ENCODE data around the gene PTPN14.
A peak's percentile ranks its signal among the peaks of the same experiment; 100 is the strongest.

The PTPN14 gene

DNA sequence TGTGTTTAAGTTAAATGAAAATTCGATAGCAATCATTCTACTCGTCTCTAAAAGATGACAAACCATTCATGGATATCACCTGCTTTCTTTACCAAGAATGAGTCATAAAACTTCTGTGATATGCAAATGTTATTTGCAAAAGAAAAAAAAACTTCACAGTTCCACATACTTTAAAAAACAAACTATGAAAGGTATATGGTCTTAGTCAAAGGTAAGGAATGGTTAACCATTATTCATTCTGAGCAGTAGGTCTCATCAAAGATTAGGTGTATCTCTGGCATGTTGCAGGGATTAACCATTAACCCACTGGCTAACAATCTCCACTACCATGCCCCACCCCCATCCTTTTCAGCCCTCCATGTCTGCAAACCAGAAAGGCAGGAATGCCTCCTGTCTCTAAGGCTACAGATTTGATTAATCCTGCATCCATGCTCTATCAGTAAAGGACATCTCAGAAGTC is 44.4 kb downstream of the PTPN14 start:
- no peak for TF ChIP-seq CTCF (conservative IDR thresholded peaks at IDR 0.05; ENCODE audit: low read length)
- no peak overlapping the region for H3K4me3 ChIP-seq (ENCODE audit: low read length)
- DNase-seq (ENCODE audit: low read depth) = no peak

- no peak; the same call in 1 of the 2 replicates for TF ChIP-seq CTCF (conservative IDR thresholded peaks at IDR 0.05; ENCODE audit: low read length)
- no peak for DNase-seq (ENCODE audit: low read depth)
- H3K4me3 ChIP-seq (ENCODE audit: low read length) = no peak overlapping the region
Measured at GRCh38 chr1:214505134-214505533, 46.3 kb downstream of the PTPN14 start.

DNA sequence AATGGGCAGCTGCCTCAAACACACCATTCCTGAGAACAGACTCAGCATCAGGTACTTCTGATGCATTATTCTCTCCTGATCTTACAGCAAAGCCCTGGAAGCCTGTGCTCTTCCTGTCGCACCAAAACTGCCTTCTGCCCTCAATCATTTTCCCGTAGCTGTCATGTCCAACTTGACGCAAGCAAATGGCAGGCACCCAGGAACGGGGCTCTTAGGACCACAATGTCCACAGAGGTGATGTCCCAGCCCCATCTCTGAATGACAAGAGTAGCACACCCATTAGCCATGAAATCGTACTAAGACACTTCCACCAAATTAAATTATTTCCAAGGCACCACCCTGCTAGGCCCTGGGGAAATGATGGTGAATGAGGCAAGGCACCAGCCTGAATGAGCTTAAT is 47.1 kb downstream of the PTPN14 start:
- no peak for DNase-seq (ENCODE audit: low read depth)
- H3K4me3 ChIP-seq (ENCODE audit: low read length) = no peak overlapping the region
- TF ChIP-seq CTCF (conservative IDR thresholded peaks at IDR 0.05; ENCODE audit: low read length) = no peak

GRCh38 chr1:214503553-214503952 is 47.8 kb downstream of the PTPN14 start:
- DNase-seq (ENCODE audit: low read depth) = no peak
- no peak overlapping the region for H3K4me3 ChIP-seq (ENCODE audit: low read length)
- no peak for TF ChIP-seq CTCF (conservative IDR thresholded peaks at IDR 0.05; ENCODE audit: low read length)

- TF ChIP-seq CTCF (conservative IDR thresholded peaks at IDR 0.05; ENCODE audit: low read length) = no peak
- DNase-seq (ENCODE audit: low read depth) = peak; percentile 86
- H3K4me3 ChIP-seq (ENCODE audit: low read length) = peak overlapping the region; percentile 4; the same call in 1 of the 2 replicates
Measured at GRCh38 chr1:214500340-214501055, 50.9 kb downstream of the PTPN14 start.

- no peak for TF ChIP-seq CTCF (conservative IDR thresholded peaks at IDR 0.05; ENCODE audit: low read length)
- no peak for DNase-seq (ENCODE audit: low read depth)
- H3K4me3 ChIP-seq (ENCODE audit: low read length) = no peak overlapping the region
Measured at GRCh38 chr1:214499732-214500131, 51.7 kb downstream of the PTPN14 start.

DNA sequence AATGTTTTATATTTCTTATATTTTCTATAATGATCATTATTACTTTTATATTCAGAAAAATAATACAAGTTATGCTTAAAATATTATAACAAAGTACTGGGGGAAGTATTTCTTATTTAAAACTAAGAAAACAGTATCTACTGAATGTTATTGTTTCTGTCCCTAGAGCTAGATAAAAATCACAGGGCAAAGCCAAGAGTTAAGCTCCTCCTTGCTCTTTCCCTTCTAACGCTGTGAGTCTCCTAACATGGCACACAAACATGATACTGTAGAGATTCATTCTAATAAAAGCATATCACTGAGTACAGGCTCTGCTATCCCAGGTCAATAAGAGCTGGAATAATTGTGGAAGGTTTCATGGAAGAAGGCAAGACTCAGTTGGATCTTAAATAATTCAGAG is 53.4 kb downstream of the PTPN14 start:
- H3K4me3 ChIP-seq (ENCODE audit: low read length) = no peak overlapping the region
- DNase-seq (ENCODE audit: low read depth) = no peak
- TF ChIP-seq CTCF (conservative IDR thresholded peaks at IDR 0.05; ENCODE audit: low read length) = no peak
